Stimulated activated CD8-positive, alpha-beta memory T cell treated with anti-CD3 and anti-CD28 coated beads, Interleukin-12 subunit alpha, Interleukin-12 subunit beta, amount 100 ng/mL, for 4 hours (primary cell): ENCODE data around the gene PIWIL4.
"Not testable (repeated sequence)": the region's sequence is repeated elsewhere in the genome, so short reads cannot be mapped to it uniquely, and the experiment has no call there.

Experiments used
- DNase-seq: peaks from one replicate; pipeline ENCODE4 v3.0.0-alpha.2; 2020; ENCODE audit warnings: low read depth

Gene PIWIL4

GRCh38 chr11:94549146-94549545, 18.0 kb upstream of the PIWIL4 start:
- DNase-seq, result no peak

- no peak for DNase-seq
These were observed 16.7 kb upstream of the PIWIL4 start for GRCh38 chr11:94550513-94550912.

- DNase-seq, result no peak
These were observed 13.2 kb upstream of the PIWIL4 start for GRCh38 chr11:94553938-94554337.

GRCh38 chr11:94555752-94556329, 11.3 kb upstream of the PIWIL4 start:
- not testable (repeated sequence) for DNase-seq

GRCh38 chr11:94557421-94557820, 9.7 kb upstream of the PIWIL4 start:
- no peak for DNase-seq

GRCh38 chr11:94557992-94558391, 9.2 kb upstream of the PIWIL4 start:
- no peak for DNase-seq

GRCh38 chr11:94558468-94558867, 8.7 kb upstream of the PIWIL4 start:
- DNase-seq, result no peak

- DNase-seq, result no peak
These were observed 8.2 kb upstream of the PIWIL4 start for GRCh38 chr11:94558932-94559331.

- no peak for DNase-seq
These were observed 7.8 kb upstream of the PIWIL4 start for GRCh38 chr11:94559361-94559760.

- DNase-seq, result no peak
These were observed 6.3 kb upstream of the PIWIL4 start for GRCh38 chr11:94560834-94561233.

- no peak for DNase-seq
These were observed 3.9 kb upstream of the PIWIL4 start for GRCh38 chr11:94563176-94563847.

GRCh38 chr11:94563848-94564467, 3.2 kb upstream of the PIWIL4 start:
- no peak for DNase-seq

- DNase-seq, result no peak
These were observed 1.0 kb downstream of the PIWIL4 start for GRCh38 chr11:94568200-94568599.

- DNase-seq, result no peak
These were observed 1.5 kb downstream of the PIWIL4 start for GRCh38 chr11:94568717-94569116.

GRCh38 chr11:94572975-94573374, 5.8 kb downstream of the PIWIL4 start:
- DNase-seq, result not testable (repeated sequence)

GRCh38 chr11:94574193-94574961, 7.2 kb downstream of the PIWIL4 start:
- no peak for DNase-seq

- no peak for DNase-seq
These were observed 9.1 kb downstream of the PIWIL4 start for GRCh38 chr11:94576306-94576705.

- DNase-seq, result no peak
These were observed 10.7 kb downstream of the PIWIL4 start for GRCh38 chr11:94577841-94578240.

GRCh38 chr11:94581926-94582325, 14.8 kb downstream of the PIWIL4 start:
- DNase-seq, result no peak

GRCh38 chr11:94583213-94583865, 16.2 kb downstream of the PIWIL4 start:
- DNase-seq, result no peak

- DNase-seq, result no peak
These were observed 16.8 kb downstream of the PIWIL4 start for GRCh38 chr11:94583866-94584500.

GRCh38 chr11:94584978-94585377, 17.8 kb downstream of the PIWIL4 start:
- no peak for DNase-seq
